ENCODE measurements around the gene ZP2.

The ZP2 gene

GRCh38 chr16:21222495-21223337 lies 11.3 kb upstream of the ZP2 start:
- TF ChIP-seq Cebpa-rat (IDR thresholded peaks at IDR 0.05) = no peak
- peaks cover 0 to 6% (median 0%) of the 10 kb centered on the region in 10 experiments; a peak in 2 of 20 replicates for H3K4me1 ChIP-seq
- H3K4me3 ChIP-seq = no peak overlapping the region
- peak overlapping the region in 2 of 11 experiments; percentile 21; a peak in 2 of 22 replicates for H3K4me2 ChIP-seq
- H3K36me3 ChIP-seq = no peaks in the 10 kb centered on the region
- no peak overlapping the region for H3K27ac ChIP-seq
- no peaks in the 10 kb centered on the region for H4K20me1 ChIP-seq
- H3K9ac ChIP-seq = no peak overlapping the region
- no peaks in the 10 kb centered on the region for H3K27me3 ChIP-seq
- peaks cover 0 to 10% (median 0%) of the 10 kb centered on the region in 11 experiments; a peak in 2 of 22 replicates for H3K9me3 ChIP-seq (replicated peaks in 1 of 11)

- H3K36me3 ChIP-seq = no peaks in the 10 kb centered on the region
- H3K9me3 ChIP-seq (replicated peaks in 1 of 11) = peaks cover 0 to 10% (median 0%) of the 10 kb centered on the region in 11 experiments; a peak in 2 of 22 replicates
- no peak for TF ChIP-seq Cebpa-rat (IDR thresholded peaks at IDR 0.05)
- H3K27me3 ChIP-seq = no peaks in the 10 kb centered on the region
- H4K20me1 ChIP-seq = no peaks in the 10 kb centered on the region
- no peak overlapping the region for H3K27ac ChIP-seq
- no peak overlapping the region for H3K4me3 ChIP-seq
- no peak overlapping the region for H3K9ac ChIP-seq
- H3K4me1 ChIP-seq = peaks cover 0 to 12% (median 0%) of the 10 kb centered on the region in 10 experiments; a peak in 4 of 20 replicates
- H3K4me2 ChIP-seq = no peak overlapping the region
Measured at GRCh38 chr16:21219551-21219950, 8.2 kb upstream of the ZP2 start.

GRCh38 chr16:21218153-21218552 lies 6.8 kb upstream of the ZP2 start:
- TF ChIP-seq Cebpa-rat (IDR thresholded peaks at IDR 0.05) = 0 out of 22 replicates have a peak, but pooled peaks of 1 of the 11 experiments have one; percentile 31
- Histone ChIP-seq H3K4me3 (no peak overlapping the region), H4K20me1 (no peaks in the 10 kb centered on the region), H3K4me2 (no peak overlapping the region), H3K4me1 (peaks cover 0 to 11% (median 0%) of the 10 kb centered on the region in 10 experiments; a peak in 4 of 20 replicates), H3K36me3 (no peaks in the 10 kb centered on the region), H3K27ac (no peak overlapping the region), H3K27me3 (no peaks in the 10 kb centered on the region), H3K9ac (no peak overlapping the region), H3K9me3 (replicated peaks in 1 of 11) (peaks cover 0 to 10% (median 0%) of the 10 kb centered on the region in 11 experiments; a peak in 2 of 22 replicates)

- H3K4me1 ChIP-seq = peaks cover 0 to 5% (median 0%) of the 10 kb centered on the region in 10 experiments; a peak in 3 of 20 replicates
- no peaks in the 10 kb centered on the region for H4K20me1 ChIP-seq
- no peak for TF ChIP-seq Cebpa-rat (IDR thresholded peaks at IDR 0.05)
- no peak overlapping the region for H3K9ac ChIP-seq
- H3K9me3 ChIP-seq (replicated peaks in 1 of 11) = peaks cover 0 to 10% (median 0%) of the 10 kb centered on the region in 11 experiments; a peak in 2 of 22 replicates
- no peaks in the 10 kb centered on the region for H3K27me3 ChIP-seq
- no peak overlapping the region for H3K4me3 ChIP-seq
- H3K36me3 ChIP-seq = no peaks in the 10 kb centered on the region
- H3K27ac ChIP-seq = no peak overlapping the region
- no peak overlapping the region for H3K4me2 ChIP-seq
Measured at GRCh38 chr16:21217121-21217520, 5.7 kb upstream of the ZP2 start.

- no peak overlapping the region for H3K4me3 ChIP-seq
- H3K36me3 ChIP-seq = no peaks in the 10 kb centered on the region
- no peaks in the 10 kb centered on the region for H3K27me3 ChIP-seq
- no peak overlapping the region for H3K27ac ChIP-seq
- H3K4me2 ChIP-seq = no peak overlapping the region
- H3K4me1 ChIP-seq = peaks cover 0 to 8% (median 5%) of the 10 kb centered on the region in 10 experiments; a peak in 4 of 20 replicates
- no peak for TF ChIP-seq Cebpa-rat (IDR thresholded peaks at IDR 0.05)
- no peaks in the 10 kb centered on the region for H3K9me3 ChIP-seq (replicated peaks in 1 of 11)
- H3K9ac ChIP-seq = no peak overlapping the region
- no peaks in the 10 kb centered on the region for H4K20me1 ChIP-seq
Measured at GRCh38 chr16:21214086-21214485, 2.7 kb upstream of the ZP2 start.

- Histone ChIP-seq H3K27me3 (no peaks in the 10 kb centered on the region), H3K4me3 (no peak overlapping the region), H3K4me1 (peaks cover 0 to 8% (median 4%) of the 10 kb centered on the region in 10 experiments; a peak in 3 of 20 replicates), H3K9me3 (replicated peaks in 1 of 11) (no peaks in the 10 kb centered on the region; a peak in 1 of 22 replicates), H4K20me1 (no peaks in the 10 kb centered on the region), H3K9ac (no peak overlapping the region), H3K27ac (no peak overlapping the region), H3K4me2 (no peak overlapping the region), H3K36me3 (no peaks in the 10 kb centered on the region)
- TF ChIP-seq Cebpa-rat (IDR thresholded peaks at IDR 0.05) = no peak
Measured at GRCh38 chr16:21208446-21209230, 2.7 kb downstream of the ZP2 start.

GRCh38 chr16:21206550-21206949 lies 4.8 kb downstream of the ZP2 start:
- H3K36me3 ChIP-seq = no peaks in the 10 kb centered on the region
- H3K4me1 ChIP-seq = peaks cover 0 to 4% (median 2%) of the 10 kb centered on the region in 10 experiments; a peak in 3 of 20 replicates
- H4K20me1 ChIP-seq = no peaks in the 10 kb centered on the region
- H3K4me2 ChIP-seq = no peak overlapping the region
- H3K9ac ChIP-seq = no peak overlapping the region
- no peak overlapping the region for H3K4me3 ChIP-seq
- no peak overlapping the region for H3K27ac ChIP-seq
- TF ChIP-seq Cebpa-rat (IDR thresholded peaks at IDR 0.05) = no peak
- no peaks in the 10 kb centered on the region for H3K27me3 ChIP-seq
- H3K9me3 ChIP-seq (replicated peaks in 1 of 11) = no peaks in the 10 kb centered on the region; a peak in 1 of 22 replicates

GRCh38 chr16:21205303-21205702 lies 6.1 kb downstream of the ZP2 start:
- Histone ChIP-seq H3K4me3 (no peak overlapping the region), H3K9me3 (replicated peaks in 1 of 11) (no peaks in the 10 kb centered on the region; a peak in 1 of 22 replicates), H4K20me1 (no peaks in the 10 kb centered on the region), H3K27me3 (no peaks in the 10 kb centered on the region), H3K27ac (no peak overlapping the region), H3K36me3 (no peaks in the 10 kb centered on the region), H3K4me2 (no peak overlapping the region), H3K9ac (no peak overlapping the region), H3K4me1 (no peaks in the 10 kb centered on the region)
- no peak for TF ChIP-seq Cebpa-rat (IDR thresholded peaks at IDR 0.05)

- TF ChIP-seq Cebpa-rat (IDR thresholded peaks at IDR 0.05) = 0 out of 22 replicates have a peak, but pooled peaks of 1 of the 11 experiments have one; percentile 41
- H3K4me1 ChIP-seq = no peaks in the 10 kb centered on the region
- no peak overlapping the region for H3K27ac ChIP-seq
- H4K20me1 ChIP-seq = no peaks in the 10 kb centered on the region
- no peak overlapping the region for H3K4me3 ChIP-seq
- peaks cover 0 to 6% (median 0%) of the 10 kb centered on the region in 11 experiments; a peak in 2 of 22 replicates for H3K9me3 ChIP-seq (replicated peaks in 1 of 11)
- H3K4me2 ChIP-seq = no peak overlapping the region
- no peak overlapping the region for H3K9ac ChIP-seq
- no peaks in the 10 kb centered on the region for H3K36me3 ChIP-seq
- H3K27me3 ChIP-seq = no peaks in the 10 kb centered on the region
Measured at GRCh38 chr16:21203155-21203797, 8.1 kb downstream of the ZP2 start.

Measured in BLaER1 treated with 17β-estradiol and CSF1 and Interleukin-3, amounts not matched to agents 10 nM and 100 nM (cell line).